HUES48 (cell line): ENCODE data around the gene NUTF2.
A peak's percentile ranks its signal among the peaks of the same experiment; 100 is the strongest.

ENCODE experiments used
- H3K27ac ChIP-seq: one replicate; pipeline ENCODE4 v1.7.0; 2013; ENCODE audit warnings: low read depth, low read length, inconsistent platforms
- H3K27me3 ChIP-seq: 2 replicates; pipeline ENCODE4 v1.6.1; 2013; ENCODE audit warnings: mild to moderate bottlenecking, low read length; ENCODE audit not compliant: control insufficient read depth, insufficient read depth
- H3K36me3 ChIP-seq: 2 replicates; pipeline ENCODE4 v1.6.1; 2013; ENCODE audit warnings: low read length; ENCODE audit not compliant: control insufficient read depth, insufficient read depth
- H3K4me1 ChIP-seq: 2 replicates; pipeline ENCODE4 v1.6.1; 2013; ENCODE audit warnings: mild to moderate bottlenecking, low read length; ENCODE audit not compliant: control insufficient read depth, insufficient read depth
- H3K4me3 ChIP-seq: 2 replicates; pipeline ENCODE4 v1.5.1; 2013; ENCODE audit warnings: mild to moderate bottlenecking, low read depth, low read length
- H3K9ac ChIP-seq: 2 replicates; pipeline ENCODE4 v1.6.1; 2013; ENCODE audit warnings: mild to moderate bottlenecking, low read depth, low read length, moderate library complexity
- H3K9me3 ChIP-seq: 2 replicates; pipeline ENCODE4 v1.6.1; 2013; ENCODE audit warnings: low read length; ENCODE audit not compliant: control insufficient read depth, insufficient read depth

The NUTF2 gene

DNA sequence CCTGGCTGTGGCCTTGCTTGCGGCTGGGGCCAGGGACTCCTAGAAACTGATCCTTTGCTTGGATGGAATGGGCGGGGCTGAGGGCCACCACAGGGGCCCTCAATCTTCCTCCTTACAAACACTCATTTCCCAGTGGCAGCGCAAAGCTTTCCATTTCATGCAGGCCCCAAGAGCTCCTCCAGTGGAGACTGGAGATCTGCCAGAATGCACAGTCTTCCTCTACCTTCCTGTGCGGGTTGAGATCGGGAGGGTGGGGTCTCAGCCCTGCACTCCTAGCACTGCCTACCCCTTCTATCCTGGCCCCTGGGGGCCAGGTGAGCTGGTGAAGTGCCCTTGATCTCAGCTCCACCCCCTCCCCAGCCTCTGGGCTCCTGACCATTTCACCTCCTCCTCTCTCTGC lies 39.7 kb downstream of the NUTF2 start:
- H3K36me3 ChIP-seq: peaks cover 28% of the 10 kb centered on the region
- H3K27ac ChIP-seq: no peak overlapping the region
- H3K9me3 ChIP-seq: no peaks in the 10 kb centered on the region
- no peaks in the 10 kb centered on the region for H3K27me3 ChIP-seq
- no peak overlapping the region for H3K9ac ChIP-seq
- H3K4me3 ChIP-seq: no peak overlapping the region
- H3K4me1 ChIP-seq: peaks cover 18% of the 10 kb centered on the region

DNA sequence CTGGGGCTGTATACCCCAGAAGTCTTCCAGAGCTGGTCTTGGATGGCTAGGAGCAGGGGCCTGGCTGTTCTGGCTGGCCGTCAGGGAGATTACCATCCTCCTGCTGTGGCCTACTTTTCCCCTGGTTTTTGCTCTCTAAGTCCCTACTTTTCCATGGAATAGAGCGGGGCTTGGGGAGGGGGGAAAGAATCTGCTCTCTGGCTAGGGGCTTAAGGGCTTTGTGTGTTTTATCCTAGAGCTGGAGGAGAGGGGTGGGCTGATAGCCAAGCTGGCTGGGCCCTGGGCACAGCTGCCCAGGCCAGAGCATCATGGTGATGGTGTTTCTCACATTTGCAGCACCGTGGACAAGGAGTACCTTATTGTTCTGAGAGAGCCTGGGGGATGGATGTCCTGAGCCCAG lies 41.6 kb downstream of the NUTF2 start:
- H3K4me1 ChIP-seq: peaks cover 22% of the 10 kb centered on the region
- H3K27me3 ChIP-seq: no peaks in the 10 kb centered on the region
- H3K9me3 ChIP-seq: no peaks in the 10 kb centered on the region
- H3K27ac ChIP-seq: no peak overlapping the region
- peaks cover 9% of the 10 kb centered on the region for H3K36me3 ChIP-seq
- H3K9ac ChIP-seq: no peak overlapping the region
- no peak overlapping the region for H3K4me3 ChIP-seq

- no peaks in the 10 kb centered on the region for H3K27me3 ChIP-seq
- H3K36me3 ChIP-seq: no peaks in the 10 kb centered on the region
- 0 out of 2 replicates have a peak, but pooled peaks cover 8% of the 10 kb centered on the region for H3K4me1 ChIP-seq
- H3K9me3 ChIP-seq: no peaks in the 10 kb centered on the region
- H3K4me3 ChIP-seq: peak overlapping the region; percentile 59
- peak overlapping the region; percentile 74 for H3K27ac ChIP-seq
- no peak overlapping the region; the same call in 1 of the 2 replicates for H3K9ac ChIP-seq
Observed at GRCh38 chr16:67892375-67892774, 45.6 kb downstream of the NUTF2 start.

DNA sequence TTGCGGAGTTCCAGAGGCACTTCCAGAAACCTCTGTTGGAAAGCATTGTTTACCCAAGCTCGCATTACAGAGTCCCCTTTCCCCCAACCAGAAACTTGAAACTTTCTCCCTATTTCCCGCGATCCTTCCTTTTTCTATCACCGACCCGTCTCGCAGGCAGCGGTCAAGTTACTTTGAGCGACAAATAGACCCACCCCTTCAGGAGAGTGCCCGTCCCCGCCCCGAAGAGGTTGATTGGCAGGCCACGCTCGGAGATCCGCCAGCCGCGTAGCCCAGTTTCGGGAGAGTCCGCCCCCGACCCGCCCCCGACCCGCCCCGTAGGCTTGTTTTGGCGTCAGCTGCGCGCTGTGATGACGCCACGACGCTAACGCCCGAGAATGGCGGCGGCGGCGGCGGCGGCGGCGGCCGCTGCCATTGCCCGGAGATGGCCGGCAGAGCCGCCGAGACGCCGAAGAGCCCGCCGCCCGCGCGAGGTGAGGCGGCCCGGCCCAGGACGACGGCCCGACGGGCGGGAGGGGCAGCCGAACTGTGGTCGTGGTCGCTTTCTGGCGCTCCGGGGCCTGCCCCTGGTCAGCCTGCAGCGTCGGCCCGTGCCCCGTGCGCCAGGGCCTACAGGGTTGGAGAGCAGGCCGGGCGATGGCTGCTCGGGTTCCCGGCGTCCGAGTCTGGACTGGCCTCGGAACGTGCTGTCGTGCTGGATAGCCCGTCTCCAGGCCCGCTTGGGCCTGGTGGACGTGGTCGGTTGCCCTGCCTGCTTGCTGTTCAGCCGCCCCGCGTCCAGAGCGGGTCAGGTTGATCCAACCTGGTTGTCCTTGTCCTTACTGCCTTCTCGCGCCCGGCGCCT lies 46.4 kb downstream of the NUTF2 start, which contains the start of gene PSKH1:
TSS of gene PSKH1 (plus strand) at position 356 of the 844 bp plus-strand sequence. CDS start 15,496 bp downstream, outside the sequence.
- Histone ChIP-seq H3K36me3 (no peaks in the 10 kb centered on the region), H3K9ac (peak within 1 kb of the TSS; percentile 96), H3K9me3 (no peaks in the 10 kb centered on the region), H3K4me1 (0 out of 2 replicates have a peak, but pooled peaks cover 8% of the 10 kb centered on the region), H3K4me3 (peak within 1 kb of the TSS; percentile 99), H3K27ac (peak within 1 kb of the TSS; percentile 83), H3K27me3 (no peaks in the 10 kb centered on the region)

- no peaks in the 10 kb centered on the region for H3K36me3 ChIP-seq
- peak overlapping the region; percentile 99 for H3K4me3 ChIP-seq
- no peaks in the 10 kb centered on the region for H3K27me3 ChIP-seq
- H3K9me3 ChIP-seq: no peaks in the 10 kb centered on the region
- H3K9ac ChIP-seq: peak overlapping the region; percentile 96
- H3K4me1 ChIP-seq: 0 out of 2 replicates have a peak, but pooled peaks cover 8% of the 10 kb centered on the region
- H3K27ac ChIP-seq: peak overlapping the region; percentile 83
Observed at GRCh38 chr16:67893743-67894399, 47.1 kb downstream of the NUTF2 start.

- H3K9me3 ChIP-seq: no peaks in the 10 kb centered on the region
- no peak overlapping the region for H3K4me3 ChIP-seq
- 0 out of 2 replicates have a peak, but pooled peaks cover 7% of the 10 kb centered on the region for H3K4me1 ChIP-seq
- H3K27me3 ChIP-seq: no peaks in the 10 kb centered on the region
- H3K36me3 ChIP-seq: no peaks in the 10 kb centered on the region
- no peak overlapping the region for H3K27ac ChIP-seq
- H3K9ac ChIP-seq: no peak overlapping the region
Observed at GRCh38 chr16:67897231-67897630, 50.5 kb downstream of the NUTF2 start.

DNA sequence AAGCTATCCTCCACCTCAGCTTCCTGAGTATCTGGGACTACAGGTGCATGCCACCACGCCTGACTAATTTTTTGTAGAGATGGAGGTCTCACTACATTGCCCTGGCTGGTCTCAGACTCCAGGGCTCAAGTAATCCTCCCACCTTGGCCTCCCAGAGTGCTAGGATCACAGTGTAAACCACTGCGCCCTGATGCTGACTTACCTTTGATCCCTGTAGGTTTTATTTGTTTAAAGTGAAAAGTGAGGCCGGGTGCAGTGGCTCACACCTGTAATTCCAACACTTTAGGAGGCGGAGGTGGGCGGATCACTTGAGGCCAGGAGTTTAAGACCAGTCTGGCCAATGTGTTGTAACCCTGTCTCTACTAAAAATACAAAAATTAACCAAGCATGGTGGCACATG lies 55.0 kb downstream of the NUTF2 start:
- H3K9ac ChIP-seq: no peak overlapping the region
- peaks cover 9% of the 10 kb centered on the region; the same call in 1 of the 2 replicates for H3K36me3 ChIP-seq
- no peaks in the 10 kb centered on the region for H3K27me3 ChIP-seq
- H3K4me3 ChIP-seq: no peak overlapping the region
- no peaks in the 10 kb centered on the region for H3K9me3 ChIP-seq
- no peaks in the 10 kb centered on the region for H3K4me1 ChIP-seq
- no peak overlapping the region for H3K27ac ChIP-seq

DNA sequence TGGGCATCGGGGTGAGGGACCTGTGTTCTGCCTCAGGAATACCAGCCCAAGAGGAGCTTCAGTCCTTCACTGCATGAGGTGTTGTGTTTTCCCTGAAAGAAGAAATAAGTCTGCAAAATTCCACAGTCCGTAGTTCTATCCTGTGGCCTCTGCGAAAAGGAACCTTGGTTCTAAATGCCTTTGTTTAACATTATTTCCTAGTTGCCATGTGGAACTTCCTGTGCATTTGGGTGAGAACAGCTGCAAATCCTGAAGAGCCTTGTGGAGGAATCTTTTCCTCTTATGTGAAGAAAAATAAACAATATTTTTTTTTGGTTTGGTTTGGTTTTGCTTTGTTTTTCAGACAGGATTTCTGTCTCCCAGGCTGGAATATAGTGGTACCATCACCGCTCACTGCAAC lies 56.1 kb downstream of the NUTF2 start:
- peaks cover 9% of the 10 kb centered on the region; the same call in 1 of the 2 replicates for H3K36me3 ChIP-seq
- no peak overlapping the region for H3K27ac ChIP-seq
- no peak overlapping the region for H3K9ac ChIP-seq

GRCh38 chr16:67907397-67908180 lies 60.9 kb downstream of the NUTF2 start:
- Histone ChIP-seq H3K9ac (no peak overlapping the region), H3K36me3 (peaks cover 38% of the 10 kb centered on the region), H3K27me3 (no peaks in the 10 kb centered on the region), H3K4me1 (no peaks in the 10 kb centered on the region), H3K4me3 (no peak overlapping the region), H3K9me3 (no peaks in the 10 kb centered on the region), H3K27ac (no peak overlapping the region)

More for the DNA sequence above, 56.1 kb downstream of the NUTF2 start:
- no peaks in the 10 kb centered on the region for H3K27me3 ChIP-seq
- no peaks in the 10 kb centered on the region for H3K4me1 ChIP-seq
- no peaks in the 10 kb centered on the region for H3K9me3 ChIP-seq
- no peak overlapping the region for H3K4me3 ChIP-seq

- H3K4me3 ChIP-seq: no peak overlapping the region
- H3K9me3 ChIP-seq: no peaks in the 10 kb centered on the region
- no peak overlapping the region for H3K9ac ChIP-seq
- H3K4me1 ChIP-seq: no peaks in the 10 kb centered on the region
- H3K36me3 ChIP-seq: peaks cover 31% of the 10 kb centered on the region
- no peak overlapping the region for H3K27ac ChIP-seq
- H3K27me3 ChIP-seq: no peaks in the 10 kb centered on the region
Observed at GRCh38 chr16:67909056-67909742, 62.5 kb downstream of the NUTF2 start.
